Ovary (tissue), 9 donors: ENCODE measurements around the gene CAV1. TPM values are rescaled to one million over a fixed set of nuclear protein-coding genes. Genes with fewer than 3 reads are reported as not detected.

ENCODE experiments used
- DNase-seq, 5 donors: peaks; one replicate each; pipeline ENCODE4 v3.0.0-alpha.2; 2019 to 2020
- H3K27ac ChIP-seq, 2 donors: fragments of 200-600 bp; one replicate each; pipeline versions ENCODE4 v1.5.1 to v1.8.0; 2019 to 2022
- H3K27me3 ChIP-seq: fragments of 200-600 bp; one replicate; pipeline ENCODE4 v1.8.0; 2022
- H3K36me3 ChIP-seq: fragments of 200-600 bp; sonication (generic); one replicate; pipeline ENCODE4 v1.5.1; 2019
- H3K4me1 ChIP-seq: one replicate; pipeline ENCODE4 v1.8.1; 2013; ENCODE audit warnings: mild to moderate bottlenecking, moderate library complexity; ENCODE audit not compliant: insufficient read depth
- H3K4me3 ChIP-seq: fragments of 200-600 bp; sonication (generic); one replicate; pipeline ENCODE4 v1.5.1; 2017
- H3K9me3 ChIP-seq, 2 donors: fragments of 200-600 bp in 1 of 2; sonication (generic) in 1 of 2; one replicate each; pipeline versions ENCODE4 v1.5.1 to v1.8.1; 2013 to 2019; ENCODE audit warnings: mild to moderate bottlenecking in 1 of 2, moderate library complexity in 1 of 2
- EP300 ChIP-seq: sonication (generic); formaldehyde crosslinking; IDR thresholded peaks from one replicate; pipeline ENCODE4 v1.6.1; 2017; ENCODE audit warnings: antibody characterized with exemption
- POLR2A ChIP-seq: fragments of 450-650 bp; IDR thresholded peaks from one replicate; pipeline ENCODE4 v1.6.1; 2017; ENCODE audit warnings: antibody characterized with exemption, mild to moderate bottlenecking, moderate library complexity
- WGBS, 3 donors: extraction: QIAGEN DNeasy Blood & Tissue Kit in 1 of 3; methylation state at CpG; one replicate each; pipeline versions ENCODE4 v1.1.5 to v1.1.7; 2013 to 2017; 5-methylcytosine and 5-hydroxymethylcytosine counted together
- intact Hi-C, 4 donors: fragments of 100-400 bp; cut with DNase I; formaldehyde crosslinking; loops; one replicate each; pipeline versions ENCODE4 v1.11.0 to v1.15.1; 2022 to 2023
- polyA plus RNA-seq, 2 donors: library from polyadenylated mRNA; stranded (reverse); fragments of 200-250 nt in 1 of 2; fragments of 350-450 nt in 1 of 2; fragmentation: Illumina TruSeq in 1 of 2; extraction: RNeasy Lipid Tissue Mini Kit (QIAGEN cat#74804) in 1 of 2; gene quantifications; one replicate each; pipeline ENCODE4 v1.2.3, GENCODE V29; 2013 to 2014
- total RNA-seq, 7 donors: library from RNA; depleted of rRNA in 2 of 7; stranded (reverse); fragments of >200 nt in 2 of 7; fragmentation: NEBNext Ultra II Directional in 3 of 7; extraction: Animal tissue kit (Norgen Biotek cat#: 25700) in 3 of 7; gene quantifications; one replicate each; pipeline versions ENCODE4 v1.1.0 to v1.2.4, GENCODE V29; 2016 to 2023
- TF ChIP-seq, protein P1 (sequence below), 3 donors: fragments of 450-650 bp in 2 of 3; fragments of 200-600 bp in 1 of 3; IDR thresholded peaks; one replicate each; pipeline versions ENCODE4 v1.5.1 to v1.8.0; 2016 to 2022; ENCODE audit warnings: antibody characterized with exemption in 3 of 3, mild to moderate bottlenecking in 1 of 3
- donor health status: DM: no; HTN: no; CAD: no; lungs with moderate emphysema.
- donor health status: DM: no; HTN: no; CAD: no.
- donor health status: Bipolar disorder and iron deficiency.
- donor health status: DM: yes; HTN: yes; CAD: no.
- donor health status: DM: no; HTN: no; CAD: no.
- donor health status: DM: yes; HTN: yes; CAD: no.

Gene CAV1
- total and polyA plus RNA-seq, 9 donors, result 47.3 to 287 (median 101) TPM

DNA sequence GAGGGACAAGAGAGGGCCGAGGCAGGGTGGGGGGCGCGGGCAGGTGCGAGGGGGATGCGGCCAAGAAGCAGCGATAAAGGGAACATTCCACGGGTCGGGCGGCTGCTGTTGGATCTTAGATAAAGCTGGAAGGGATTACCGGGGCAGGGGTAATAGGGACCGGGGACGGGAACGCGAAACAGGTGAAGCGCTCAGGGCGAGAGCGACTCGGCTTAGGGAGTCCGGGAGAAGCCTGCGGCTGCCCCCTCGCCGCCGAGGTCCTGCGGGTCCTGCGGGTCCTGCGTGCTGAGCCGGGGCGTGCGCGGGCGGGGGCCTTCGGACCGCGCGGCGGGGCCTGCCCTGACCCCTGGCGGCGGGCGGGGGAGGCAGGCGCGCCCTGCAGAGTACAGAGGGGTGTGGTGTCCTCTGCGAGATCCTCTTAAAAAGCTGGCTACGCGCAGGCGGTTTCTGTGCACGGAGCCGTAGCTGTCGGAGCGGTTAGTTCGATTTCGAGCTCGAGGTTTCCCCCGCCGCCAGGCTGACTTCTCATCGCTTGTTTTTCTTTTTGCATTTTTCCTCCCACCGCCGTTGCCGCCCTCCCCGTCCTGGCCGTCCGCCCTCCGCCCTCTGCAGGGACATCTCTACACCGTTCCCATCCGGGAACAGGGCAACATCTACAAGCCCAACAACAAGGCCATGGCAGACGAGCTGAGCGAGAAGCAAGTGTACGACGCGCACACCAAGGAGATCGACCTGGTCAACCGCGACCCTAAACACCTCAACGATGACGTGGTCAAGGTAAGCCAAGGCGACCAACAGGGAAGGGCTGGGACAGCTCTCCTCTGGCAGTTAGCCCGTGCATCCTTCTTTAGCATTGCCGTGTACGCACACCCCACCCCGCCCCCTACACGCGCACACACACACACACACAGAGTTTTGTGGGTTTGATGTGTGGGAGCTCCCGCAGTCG lies 1.4 kb downstream of the CAV1 start:
- TF ChIP-seq, protein P1, sequence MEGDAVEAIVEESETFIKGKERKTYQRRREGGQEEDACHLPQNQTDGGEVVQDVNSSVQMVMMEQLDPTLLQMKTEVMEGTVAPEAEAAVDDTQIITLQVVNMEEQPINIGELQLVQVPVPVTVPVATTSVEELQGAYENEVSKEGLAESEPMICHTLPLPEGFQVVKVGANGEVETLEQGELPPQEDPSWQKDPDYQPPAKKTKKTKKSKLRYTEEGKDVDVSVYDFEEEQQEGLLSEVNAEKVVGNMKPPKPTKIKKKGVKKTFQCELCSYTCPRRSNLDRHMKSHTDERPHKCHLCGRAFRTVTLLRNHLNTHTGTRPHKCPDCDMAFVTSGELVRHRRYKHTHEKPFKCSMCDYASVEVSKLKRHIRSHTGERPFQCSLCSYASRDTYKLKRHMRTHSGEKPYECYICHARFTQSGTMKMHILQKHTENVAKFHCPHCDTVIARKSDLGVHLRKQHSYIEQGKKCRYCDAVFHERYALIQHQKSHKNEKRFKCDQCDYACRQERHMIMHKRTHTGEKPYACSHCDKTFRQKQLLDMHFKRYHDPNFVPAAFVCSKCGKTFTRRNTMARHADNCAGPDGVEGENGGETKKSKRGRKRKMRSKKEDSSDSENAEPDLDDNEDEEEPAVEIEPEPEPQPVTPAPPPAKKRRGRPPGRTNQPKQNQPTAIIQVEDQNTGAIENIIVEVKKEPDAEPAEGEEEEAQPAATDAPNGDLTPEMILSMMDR (IDR thresholded peaks at IDR 0.05), result peak; percentile 57 to 83 (median 77)
- TF ChIP-seq POLR2A, result no peak
- WGBS, 3 donors, result 1% methylated on average over 79 to 83 of the region's 83 CpGs
- intact Hi-C loops, result loop anchor here in 3 of 4 donors (2.0 to 10.0 kb wide), 7 partner anchors 33 to 264 kb away; no protein-coding TSS in a partner anchor
- DNase-seq, result peak; percentile 78 to 89 (median 82)
- H3K27ac ChIP-seq, result peak overlapping the region; percentile 54 to 73
- H3K36me3 ChIP-seq, result no peaks in the 10 kb centered on the region
- H3K4me3 ChIP-seq, result peak overlapping the region; percentile 80
- no peaks in the 10 kb centered on the region for H3K9me3 ChIP-seq
- no peaks in the 10 kb centered on the region for H3K27me3 ChIP-seq
- H3K4me1 ChIP-seq, result peaks cover 9% of the 10 kb centered on the region

DNA sequence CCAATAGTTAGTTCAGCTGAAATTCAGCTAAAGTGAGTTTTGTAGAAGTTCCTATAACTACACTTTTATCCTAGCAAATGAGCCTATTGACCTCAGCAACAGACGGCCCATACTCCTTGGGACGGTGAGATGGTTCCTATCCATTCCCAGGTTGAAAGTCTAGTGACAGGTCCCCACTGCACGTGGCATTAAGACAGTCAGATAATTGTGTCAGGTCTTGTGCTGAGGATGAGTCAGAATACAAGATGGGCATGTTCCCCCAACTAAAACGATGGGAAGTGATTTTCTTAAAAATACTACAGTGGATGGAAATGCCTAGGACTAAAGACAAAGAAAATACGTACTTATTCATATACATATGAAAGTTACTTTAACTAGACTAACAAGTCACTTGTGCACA lies 2.1 kb downstream of the CAV1 start:
- Histone ChIP-seq H3K27ac (peak overlapping the region in 1 of 2 donors; percentile 73), H3K9me3 (no peaks in the 10 kb centered on the region), H3K4me3 (peak overlapping the region; percentile 80), H3K4me1 (peaks cover 11% of the 10 kb centered on the region), H3K36me3 (no peaks in the 10 kb centered on the region), H3K27me3 (no peaks in the 10 kb centered on the region)
- intact Hi-C loops, result loop anchor here in 3 of 4 donors (5.0 to 10.0 kb wide), 6 partner anchors 55 to 265 kb away; no protein-coding TSS in a partner anchor
- WGBS, 3 donors, result 7 to 16% (median 13%) methylated on average over 5 of the region's 5 CpGs
- DNase-seq, result no peak
- TF ChIP-seq, protein P1 (IDR thresholded peaks at IDR 0.05), result no peak
- TF ChIP-seq POLR2A (no peak), EP300 (no peak)

DNA sequence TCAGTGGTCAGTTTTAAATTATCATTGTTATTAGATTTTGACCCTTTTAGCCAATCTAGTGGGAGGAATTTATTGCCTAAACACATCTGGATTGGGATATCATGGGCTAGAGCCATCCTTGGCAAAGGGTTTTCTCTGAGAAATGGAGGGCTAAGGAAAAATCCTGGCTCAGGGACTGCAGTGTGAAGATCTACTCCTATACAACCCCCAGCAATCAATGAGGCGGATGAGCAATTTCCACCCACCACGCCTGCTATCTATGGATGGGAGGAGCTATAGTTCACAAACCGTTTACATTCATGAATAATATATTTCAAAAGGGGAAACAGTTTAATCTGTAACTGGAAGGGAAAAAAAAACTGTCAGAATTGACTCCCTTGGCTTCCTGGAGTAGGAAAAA lies 2.7 kb downstream of the CAV1 start:
- TF ChIP-seq, protein P1 (IDR thresholded peaks at IDR 0.05), result no peak
- TF ChIP-seq POLR2A (no peak), EP300 (no peak)
- Histone ChIP-seq H3K36me3 (no peaks in the 10 kb centered on the region), H3K4me1 (peaks cover 11% of the 10 kb centered on the region), H3K27ac (peak overlapping the region in 1 of 2 donors; percentile 73), H3K27me3 (no peaks in the 10 kb centered on the region), H3K4me3 (peak overlapping the region; percentile 80), H3K9me3 (no peaks in the 10 kb centered on the region)
- 40 to 50% (median 40%) methylated on average over 3 of the region's 3 CpGs for WGBS, 3 donors
- intact Hi-C loops, result loop anchor here in 3 of 4 donors (5.0 to 10.0 kb wide), 6 partner anchors 55 to 265 kb away; no protein-coding TSS in a partner anchor
- DNase-seq, result no peak

DNA sequence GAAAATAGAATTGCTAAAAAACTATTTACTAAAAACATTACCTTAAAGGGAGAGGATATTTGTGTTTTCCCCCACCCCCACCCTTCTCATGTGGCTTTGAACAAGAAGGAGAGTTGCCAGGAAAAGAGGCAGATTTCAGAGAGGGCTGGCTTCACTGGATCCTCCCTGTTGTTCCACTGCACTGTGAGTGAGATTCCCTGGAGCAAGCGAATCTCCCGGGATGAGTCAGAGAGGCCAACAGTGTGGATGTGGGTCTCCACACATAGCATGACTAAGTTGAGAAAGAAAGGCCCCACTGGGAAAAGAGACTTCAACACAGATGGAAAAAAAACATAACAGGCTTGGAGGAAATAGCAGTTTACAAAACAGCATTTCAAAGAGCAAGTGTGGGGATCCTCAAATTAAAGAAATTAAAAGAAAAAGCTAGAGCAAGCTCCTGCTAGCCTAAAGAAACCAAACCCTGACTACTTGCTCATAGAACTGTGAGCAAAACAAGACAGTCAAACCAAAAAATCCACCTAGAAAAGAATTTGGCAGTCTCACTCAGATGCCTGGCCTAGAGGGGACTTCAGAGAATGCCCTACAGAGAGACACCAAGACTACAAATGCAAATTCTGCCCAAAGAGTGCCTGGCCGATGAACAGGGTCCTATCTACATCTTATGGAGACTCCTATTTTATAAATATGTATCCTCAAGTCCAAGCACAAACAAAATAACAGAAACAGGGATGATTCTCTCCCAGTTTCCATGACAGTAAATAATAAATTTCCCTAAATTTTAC lies 3.4 kb downstream of the CAV1 start:
- peak overlapping the region; percentile 80 for H3K4me3 ChIP-seq
- peaks cover 11% of the 10 kb centered on the region for H3K4me1 ChIP-seq
- WGBS, 3 donors, result 15 to 25% (median 20%) methylated on average over 3 of the region's 3 CpGs

More for the DNA sequence above, 3.4 kb downstream of the CAV1 start:
- intact Hi-C loops, result loop anchor here in 3 of 4 donors (5.0 to 10.0 kb wide), 6 partner anchors 54 to 266 kb away; no protein-coding TSS in a partner anchor
- TF ChIP-seq EP300, result no peak
- TF ChIP-seq POLR2A, result no peak
- TF ChIP-seq, protein P1 (IDR thresholded peaks at IDR 0.05), result no peak
- no peaks in the 10 kb centered on the region for H3K27me3 ChIP-seq
- peak; percentile 50 to 72 (median 53) for DNase-seq
- H3K9me3 ChIP-seq, result no peaks in the 10 kb centered on the region
- H3K27ac ChIP-seq, result peak overlapping the region in 1 of 2 donors; percentile 73
- H3K36me3 ChIP-seq, result no peaks in the 10 kb centered on the region
